Smooth muscle cell (in vitro differentiated cells): ENCODE results near the gene ZC3HAV1L. TPM values are rescaled to one million over a fixed set of nuclear protein-coding genes. Genes with fewer than 3 reads are reported as not detected.
A peak's percentile ranks its signal among the peaks of the same experiment; 100 is the strongest.

Experiments
- DNase-seq: peaks from one replicate; lab custom pipeline; 2025; ENCODE audit not compliant: unreplicated experiment; lab: John Stamatoyannopoulos, UW
- H2AFZ ChIP-seq: fragments of 200-600 bp; sonication (generic); 2 replicates; pipeline ENCODE4 v1.6.0; 2016; ENCODE audit warnings: antibody characterized with exemption, low read depth, mild to moderate bottlenecking
- H3F3A ChIP-seq: fragments of 200-600 bp; sonication (generic); 2 replicates; pipeline ENCODE4 v1.6.0; 2017; ENCODE audit warnings: antibody characterized with exemption, low read depth
- H3K27ac ChIP-seq: fragments of 200-600 bp; sonication (generic); 2 replicates; pipeline ENCODE4 v1.5.1; 2016; ENCODE audit warnings: low read depth, mild to moderate bottlenecking
- H3K27me3 ChIP-seq: fragments of 200-600 bp; sonication (generic); 2 replicates; pipeline ENCODE4 v1.6.1; 2016; ENCODE audit warnings: low read depth, mild to moderate bottlenecking
- H3K36me3 ChIP-seq: fragments of 200-600 bp; sonication (generic); 2 replicates; pipeline ENCODE4 v1.5.1; 2016; ENCODE audit warnings: low read depth
- H3K4me1 ChIP-seq: fragments of 200-600 bp; sonication (generic); 2 replicates; pipeline ENCODE4 v1.5.1; 2016; ENCODE audit warnings: low read depth
- H3K4me2 ChIP-seq: fragments of 200-600 bp; sonication (generic); 2 replicates; pipeline ENCODE4 v1.6.0; 2016; ENCODE audit warnings: mild to moderate bottlenecking
- H3K4me3 ChIP-seq: fragments of 200-600 bp; sonication (generic); 2 replicates; pipeline ENCODE4 v1.5.1; 2016; ENCODE audit warnings: mild to moderate bottlenecking
- H3K79me2 ChIP-seq: fragments of 200-600 bp; sonication (generic); 2 replicates; pipeline ENCODE4 v1.6.0; 2016; ENCODE audit warnings: low read depth, mild to moderate bottlenecking
- H3K9ac ChIP-seq: fragments of 200-600 bp; sonication (generic); 2 replicates; pipeline ENCODE4 v1.6.0; 2016; ENCODE audit warnings: low read depth
- H3K9me3 ChIP-seq: fragments of 200-600 bp; sonication (generic); replicated peaks from 2 replicates; pipeline ENCODE4 v1.5.1; 2016; ENCODE audit warnings: low read depth
- H4K20me1 ChIP-seq: fragments of 200-600 bp; sonication (generic); 2 replicates; pipeline ENCODE4 v1.6.0; 2016; ENCODE audit warnings: low read depth
- WGBS: methylation state at CpG from one replicate; pipeline ENCODE4 v1.1.7; 2016; ENCODE audit warnings: low lambda C conversion rate; 5-methylcytosine and 5-hydroxymethylcytosine counted together
- polyA plus RNA-seq: library from polyadenylated mRNA; unstranded; fragments of >200 nt; fragmentation: Nextera tagmentation; extraction: Ambion mirVana; gene quantifications from 2 replicates; pipeline ENCODE4 v1.2.1, GENCODE V29; 2016
- total RNA-seq: library from RNA; depleted of rRNA; stranded (reverse); fragments of >200 nt; gene quantifications from 2 replicates; pipeline ENCODE4 v1.2.3, GENCODE V29; 2014
- TF ChIP-seq, protein P1 (sequence below): fragments of 200-600 bp; sonication (generic); IDR thresholded peaks from 2 replicates; pipeline ENCODE4 v1.5.1; 2017; ENCODE audit warnings: borderline replicate concordance, mild to moderate bottlenecking, antibody characterized with exemption; ENCODE audit not compliant: insufficient read depth, poor library complexity, severe bottlenecking

The ZC3HAV1L gene
- total and polyA plus RNA-seq, 2 experiments from 2014 or later, result 17.0 to 47.2 TPM

DNA sequence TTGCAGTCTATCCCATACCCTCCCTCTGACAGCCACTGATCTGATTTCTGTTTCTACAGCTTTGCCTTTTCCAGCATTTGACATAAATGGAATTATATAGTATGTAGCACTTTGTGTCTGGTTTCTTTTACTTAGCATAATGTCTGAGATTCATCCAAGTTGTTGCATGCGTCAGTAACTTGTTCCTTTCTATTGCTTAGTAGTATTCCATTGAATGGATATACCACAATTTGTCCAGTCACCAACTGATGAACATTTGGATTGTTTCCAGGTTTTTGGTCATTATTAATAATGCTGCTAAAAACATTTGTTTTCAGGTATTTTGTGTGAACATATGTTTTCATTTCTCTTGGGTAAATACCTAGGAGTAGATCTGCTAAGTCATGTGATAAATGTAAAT lies 48.2 kb downstream of the ZC3HAV1L start:
- no peak for DNase-seq
- no peaks in the 10 kb centered on the region for H3K4me1 ChIP-seq
- no peaks in the 10 kb centered on the region for H3K36me3 ChIP-seq

DNA sequence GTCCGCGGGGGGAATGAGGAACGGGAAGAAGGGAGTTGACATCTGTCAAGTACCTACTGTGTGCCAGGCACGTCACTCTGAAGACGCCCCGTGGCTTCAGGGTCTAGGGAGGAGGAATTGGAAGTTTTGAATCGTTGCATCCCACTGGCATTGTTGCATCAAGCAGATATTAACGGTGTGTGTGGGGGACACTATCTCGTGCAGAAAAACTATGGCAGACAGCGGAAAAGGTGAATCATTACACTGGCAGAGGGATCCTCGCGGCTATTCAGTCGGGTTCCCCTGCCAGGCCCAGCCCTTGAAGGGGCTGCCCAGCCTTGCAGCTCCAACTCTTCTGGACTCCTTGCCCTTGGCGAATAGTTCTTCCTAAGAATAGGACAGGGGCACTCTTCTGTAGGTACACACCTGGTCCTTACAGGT lies 53.6 kb downstream of the ZC3HAV1L start:
- Histone ChIP-seq H3K4me3 (peak overlapping the region; percentile 65), H3K4me2 (peak overlapping the region; percentile 92), H3K4me1 (peaks cover 5% of the 10 kb centered on the region), H3K9me3 (no peaks in the 10 kb centered on the region), H2AFZ (peak overlapping the region; percentile 84), H3K27ac (no peak overlapping the region), H3K36me3 (no peaks in the 10 kb centered on the region), H3K79me2 (peaks cover 21% of the 10 kb centered on the region), H4K20me1 (peaks cover 10% of the 10 kb centered on the region), H3K9ac (no peak overlapping the region), H3F3A (peaks cover 7% of the 10 kb centered on the region), H3K27me3 (no peaks in the 10 kb centered on the region)
- 39% methylated on average over 14 of the region's 14 CpGs for WGBS
- no peak for DNase-seq
- TF ChIP-seq, protein P1, sequence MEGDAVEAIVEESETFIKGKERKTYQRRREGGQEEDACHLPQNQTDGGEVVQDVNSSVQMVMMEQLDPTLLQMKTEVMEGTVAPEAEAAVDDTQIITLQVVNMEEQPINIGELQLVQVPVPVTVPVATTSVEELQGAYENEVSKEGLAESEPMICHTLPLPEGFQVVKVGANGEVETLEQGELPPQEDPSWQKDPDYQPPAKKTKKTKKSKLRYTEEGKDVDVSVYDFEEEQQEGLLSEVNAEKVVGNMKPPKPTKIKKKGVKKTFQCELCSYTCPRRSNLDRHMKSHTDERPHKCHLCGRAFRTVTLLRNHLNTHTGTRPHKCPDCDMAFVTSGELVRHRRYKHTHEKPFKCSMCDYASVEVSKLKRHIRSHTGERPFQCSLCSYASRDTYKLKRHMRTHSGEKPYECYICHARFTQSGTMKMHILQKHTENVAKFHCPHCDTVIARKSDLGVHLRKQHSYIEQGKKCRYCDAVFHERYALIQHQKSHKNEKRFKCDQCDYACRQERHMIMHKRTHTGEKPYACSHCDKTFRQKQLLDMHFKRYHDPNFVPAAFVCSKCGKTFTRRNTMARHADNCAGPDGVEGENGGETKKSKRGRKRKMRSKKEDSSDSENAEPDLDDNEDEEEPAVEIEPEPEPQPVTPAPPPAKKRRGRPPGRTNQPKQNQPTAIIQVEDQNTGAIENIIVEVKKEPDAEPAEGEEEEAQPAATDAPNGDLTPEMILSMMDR, result no peak

More for the DNA sequence above, 48.2 kb downstream of the ZC3HAV1L start:
- H3K27me3 ChIP-seq, result no peaks in the 10 kb centered on the region
- H3F3A ChIP-seq, result peaks cover 7% of the 10 kb centered on the region
- H3K27ac ChIP-seq, result no peak overlapping the region
- no peak overlapping the region for H3K4me3 ChIP-seq
- WGBS, result 97% methylated on average over 1 of the region's 1 CpG
- no peak overlapping the region for H3K9ac ChIP-seq
- TF ChIP-seq, protein P1, result no peak
- no peaks in the 10 kb centered on the region for H3K9me3 ChIP-seq
- H2AFZ ChIP-seq, result no peak overlapping the region
- H3K4me2 ChIP-seq, result no peak overlapping the region
- no peaks in the 10 kb centered on the region for H4K20me1 ChIP-seq
- H3K79me2 ChIP-seq, result no peaks in the 10 kb centered on the region

DNA sequence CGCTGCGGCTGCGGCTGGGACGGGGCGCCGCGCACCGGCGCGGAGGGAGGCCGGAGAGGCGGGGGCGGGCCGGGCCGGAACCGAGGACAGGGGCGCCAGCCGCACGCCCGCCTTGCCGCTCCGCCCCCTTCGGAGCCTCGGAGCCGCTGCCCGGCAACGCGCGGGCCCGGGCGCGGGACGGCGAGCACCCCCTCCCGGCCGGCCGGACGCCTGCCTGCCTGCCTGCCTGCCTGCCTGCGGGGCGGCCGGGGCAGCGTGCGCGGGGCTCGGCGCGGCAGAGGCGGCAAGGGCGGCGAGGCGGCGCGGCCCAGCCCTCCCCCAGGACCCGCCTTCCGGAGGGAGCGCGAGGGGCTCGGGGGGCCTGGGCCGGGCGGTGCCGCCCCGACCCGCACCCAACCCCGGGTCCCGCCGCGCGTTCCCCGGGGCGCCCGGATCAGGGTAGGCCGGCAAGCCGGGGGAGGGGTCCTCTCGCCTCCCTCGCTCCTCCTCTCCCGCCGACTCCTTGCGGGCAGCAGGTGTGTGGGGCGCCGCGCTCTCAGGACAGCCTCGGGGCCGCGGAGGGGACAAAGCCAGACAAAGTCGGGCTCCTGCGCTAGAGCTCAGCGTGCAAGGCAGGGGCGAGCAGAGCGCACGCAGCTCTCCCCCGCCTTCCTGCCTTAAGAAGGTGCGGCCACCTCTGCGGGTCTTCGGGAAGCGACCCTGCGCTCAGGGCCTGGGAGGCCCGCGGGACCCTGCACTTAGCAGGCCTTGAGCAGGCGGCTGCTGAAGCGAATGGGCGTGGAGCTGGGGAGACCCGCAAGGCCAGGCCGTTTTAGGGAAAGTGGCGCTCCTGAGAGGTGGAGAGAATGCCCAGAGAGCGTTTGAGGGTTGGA lies 54.3 kb downstream of the ZC3HAV1L start, which contains the start of gene KIAA1549:
TSS of gene KIAA1549 (minus strand) at position 58 of the 872 bp plus-strand sequence. CDS start 120 bp downstream, outside the sequence.
- WGBS, result 2% methylated on average over 75 of the region's 105 CpGs
- Histone ChIP-seq H3K9me3 (no peaks in the 10 kb centered on the region), H3K27me3 (no peaks in the 10 kb centered on the region), H3K4me2 (peak within 1 kb of the TSS; percentile 92), H3K36me3 (no peaks in the 10 kb centered on the region), H3K4me3 (peak within 1 kb of the TSS; percentile 78), H3K4me1 (peaks cover 5% of the 10 kb centered on the region), H3K9ac (peak within 1 kb of the TSS; percentile 64), H4K20me1 (peaks cover 14% of the 10 kb centered on the region), H3K79me2 (peaks cover 28% of the 10 kb centered on the region), H3F3A (peaks cover 7% of the 10 kb centered on the region), H3K27ac (no peak within 1 kb of the TSS), H2AFZ (peak within 1 kb of the TSS; percentile 89)
- peak; percentile 22 for DNase-seq
- TF ChIP-seq, protein P1, result peak; percentile 7
